H1 (cell line): ENCODE data around the gene CTNND2. TPM values are rescaled to one million over a fixed set of nuclear protein-coding genes. Genes with fewer than 3 reads are reported as not detected.

ENCODE experiments used
- CTCF ChIA-PET: fragments of 300-600 bp; sonication (Branson Sonifier 250); formaldehyde crosslinking; loops from one replicate; lab custom pipeline; 2021; ENCODE audit not compliant: partially characterized antibody; lab: Charles Lee
- POLR2A ChIA-PET: fragments of 300-600 bp; sonication (Branson Sonifier 250); formaldehyde crosslinking; loops from one replicate; lab custom pipeline; 2021; ENCODE audit warnings: inconsistent platforms; ENCODE audit not compliant: partially characterized antibody; lab: Charles Lee
- DNase-seq, 2 experiments: peaks; one replicate each; pipeline versions ENCODE4 v3.0.0 to v3.0.0-alpha.2; 2010 to 2022; ENCODE audit warnings: low spot score in 2 of 2, low read depth in 1 of 2, mixed read lengths in 1 of 2
- FAIRE-seq: peaks from 2 replicates; lab custom pipeline; 2011; peaks lifted over from hg19 to GRCh38; lab: Jason Lieb, UNC
- H2AFZ ChIP-seq: 2 replicates; pipeline ENCODE4 v1.8.1; 2012; ENCODE audit warnings: low read length, inconsistent platforms
- H2AK5ac ChIP-seq: 2 replicates; pipeline ENCODE4 v1.6.1; 2013; ENCODE audit warnings: low read depth, low read length
- H2BK120ac ChIP-seq: replicated peaks from 2 replicates; pipeline ENCODE3; 2013; ENCODE audit warnings: low read depth, low read length, inconsistent platforms
- H2BK12ac ChIP-seq: 2 replicates; pipeline ENCODE4 v1.6.1; 2013; ENCODE audit warnings: low read depth, low read length
- H2BK15ac ChIP-seq: 2 replicates; pipeline ENCODE4 v1.6.1; 2013; ENCODE audit warnings: low read length
- H2BK20ac ChIP-seq: 2 replicates; pipeline ENCODE4 v1.6.1; 2013; ENCODE audit warnings: low read length
- H2BK5ac ChIP-seq: 2 replicates; pipeline ENCODE4 v1.6.1; 2013; ENCODE audit warnings: low read depth, low read length
- H3K14ac ChIP-seq: 2 replicates; pipeline ENCODE4 v1.6.1; 2013; ENCODE audit warnings: inconsistent platforms; ENCODE audit not compliant: insufficient read length
- H3K18ac ChIP-seq: 2 replicates; pipeline ENCODE4 v1.6.1; 2013; ENCODE audit warnings: low read length; ENCODE audit errors: extremely low read depth
- H3K23ac ChIP-seq: 2 replicates; pipeline ENCODE4 v1.6.1; 2013; ENCODE audit warnings: inconsistent platforms; ENCODE audit not compliant: insufficient read length
- H3K23me2 ChIP-seq: 2 replicates; pipeline ENCODE4 v1.6.1; 2013; ENCODE audit warnings: low read depth, low read length
- H3K27ac ChIP-seq: 2 replicates; pipeline ENCODE4 v1.6.1; 2011; ENCODE audit warnings: low read depth, low read length, inconsistent platforms
- H3K27me3 ChIP-seq, 4 experiments: replicated peaks in 1 of 4; 1 replicate in 1 of 4; 2 replicates in 3 of 4; pipeline versions ENCODE4 v1.6.1 to v1.8.1; 2011 to 2013; ENCODE audit warnings: low read length in 3 of 4, mild to moderate bottlenecking in 3 of 4, inconsistent platforms in 2 of 4, mixed read lengths in 2 of 4, moderate library complexity in 1 of 4; ENCODE audit not compliant: control insufficient read depth in 3 of 4, insufficient read depth in 3 of 4; ENCODE audit errors: extremely low read depth in 1 of 4
- H3K36me3 ChIP-seq, 4 experiments: 2 replicates each; pipeline versions ENCODE4 v1.6.1 to v1.8.1; 2011 to 2013; ENCODE audit warnings: mild to moderate bottlenecking in 4 of 4, low read length in 3 of 4, moderate library complexity in 2 of 4, control low read depth in 1 of 4, inconsistent platforms in 1 of 4; ENCODE audit not compliant: insufficient read depth in 4 of 4, control insufficient read depth in 2 of 4
- H3K4ac ChIP-seq: replicated peaks from 2 replicates; pipeline ENCODE3; 2013; ENCODE audit warnings: low read length, low read depth, mixed read lengths, inconsistent platforms; ENCODE audit not compliant: insufficient read length
- H3K4me1 ChIP-seq, 4 experiments: replicated peaks in 1 of 4; 1 replicate in 1 of 4; 2 replicates in 3 of 4; pipeline versions ENCODE4 v1.6.1 to v1.8.1; 2011 to 2013; ENCODE audit warnings: low read length in 3 of 4, inconsistent platforms in 2 of 4, mixed read lengths in 1 of 4; ENCODE audit not compliant: insufficient read depth in 4 of 4, control insufficient read depth in 3 of 4
- H3K4me2 ChIP-seq, 2 experiments: 2 replicates each; pipeline versions ENCODE4 v1.6.1 to v1.8.1; 2011 to 2013; ENCODE audit warnings: low read depth in 2 of 2, low read length in 2 of 2, control low read depth in 1 of 2, inconsistent platforms in 1 of 2, mild to moderate bottlenecking in 1 of 2; ENCODE audit not compliant: insufficient read depth in 1 of 2
- H3K4me3 ChIP-seq, 4 experiments: fragments of 200-600, 300-600 bp in 1 of 4; sonication (generic), shearing (Covaris generic), sonication (Bioruptor Twin) in 1 of 4; 2 replicates each; pipeline versions ENCODE4 v1.5.1 to v1.8.1; 2011 to 2016; ENCODE audit warnings: low read length in 4 of 4, low read depth in 3 of 4, control low read depth in 2 of 4, inconsistent platforms in 2 of 4, mild to moderate bottlenecking in 2 of 4, mixed read lengths in 1 of 4, moderate library complexity in 1 of 4; ENCODE audit not compliant: insufficient read depth in 2 of 4; ENCODE audit errors: extremely low read depth in 1 of 4
- H3K56ac ChIP-seq: replicated peaks from 2 replicates; pipeline ENCODE3; 2013; ENCODE audit warnings: low read depth, mild to moderate bottlenecking, mixed read lengths, low read length, inconsistent platforms; ENCODE audit not compliant: insufficient read length
- H3K79me1 ChIP-seq: 2 replicates; pipeline ENCODE4 v1.6.1; 2013; ENCODE audit warnings: low read depth, low read length, control low read depth
- H3K79me2 ChIP-seq, 2 experiments: 2 replicates each; pipeline versions ENCODE4 v1.6.1 to v1.8.1; 2012 to 2013; ENCODE audit warnings: low read length in 2 of 2, mild to moderate bottlenecking in 2 of 2, inconsistent platforms in 1 of 2; ENCODE audit not compliant: insufficient read depth in 2 of 2, control insufficient read depth in 1 of 2
- H3K9ac ChIP-seq, 4 experiments: replicated peaks in 1 of 4; 1 replicate in 1 of 4; 2 replicates in 3 of 4; pipeline versions ENCODE4 v1.6.1 to v1.8.1; 2011 to 2013; ENCODE audit warnings: low read depth in 3 of 4, low read length in 3 of 4, control low read depth in 2 of 4, mild to moderate bottlenecking in 2 of 4, moderate library complexity in 2 of 4, inconsistent platforms in 1 of 4; ENCODE audit errors: extremely low read depth in 1 of 4
- H3K9me3 ChIP-seq, 2 experiments: 2 replicates each; pipeline versions ENCODE4 v1.6.1 to v1.8.1; 2012 to 2013; ENCODE audit warnings: mild to moderate bottlenecking in 2 of 2, moderate library complexity in 2 of 2, control low read depth in 1 of 2, inconsistent platforms in 1 of 2, low read depth in 1 of 2, low read length in 1 of 2, mixed read lengths in 1 of 2; ENCODE audit not compliant: insufficient read depth in 2 of 2
- H4K20me1 ChIP-seq, 2 experiments: replicated peaks in 1 of 2; 2 replicates each; pipeline versions ENCODE3 to v1.8.1; 2011 to 2013; ENCODE audit warnings: inconsistent platforms in 2 of 2, low read length in 2 of 2, mild to moderate bottlenecking in 1 of 2; ENCODE audit not compliant: insufficient read depth in 2 of 2, control insufficient read depth in 1 of 2
- H4K5ac ChIP-seq: 2 replicates; pipeline ENCODE4 v1.6.1; 2013; ENCODE audit warnings: low read length, low read depth, mixed read lengths, inconsistent platforms; ENCODE audit not compliant: insufficient read length
- H4K8ac ChIP-seq: 2 replicates; pipeline ENCODE4 v1.8.0; 2013; ENCODE audit warnings: mild to moderate bottlenecking, moderate library complexity, low read length, inconsistent platforms; ENCODE audit not compliant: insufficient read depth; ENCODE audit errors: extremely low read depth
- H4K91ac ChIP-seq: replicated peaks from 2 replicates; pipeline ENCODE3; 2013; ENCODE audit warnings: low read length, mixed read lengths, inconsistent platforms; ENCODE audit not compliant: insufficient read length
- CBX5 ChIP-seq: fragments of 300-800, 300-1000 bp; sonication (generic); IDR thresholded peaks from 2 replicates; pipeline ENCODE4 v1.7.1; 2016; ENCODE audit warnings: antibody characterized with exemption, low read length, low read depth
- CREB1 ChIP-seq: IDR thresholded peaks from 2 replicates; pipeline ENCODE4 v1.6.1; 2012; ENCODE audit warnings: inconsistent platforms
- HDAC2 ChIP-seq, 2 experiments: fragments of 300-600 bp in 1 of 2; sonication (generic) in 1 of 2; IDR thresholded peaks; 2 replicates each; pipeline ENCODE4 v1.6.1; 2011 to 2012; ENCODE audit warnings: low read depth in 2 of 2, low read length in 2 of 2, mild to moderate bottlenecking in 2 of 2, moderate library complexity in 2 of 2, borderline replicate concordance in 1 of 2, inconsistent platforms in 1 of 2
- SP1 ChIP-seq: IDR thresholded peaks from 2 replicates; pipeline ENCODE4 v1.6.1; 2011; ENCODE audit warnings: low read depth, low read length
- SP4 ChIP-seq: IDR thresholded peaks from 2 replicates; pipeline ENCODE4 v1.6.1; 2012; ENCODE audit warnings: low read length, inconsistent platforms
- SRF ChIP-seq: IDR thresholded peaks from 2 replicates; pipeline ENCODE4 v1.6.1; 2011; ENCODE audit warnings: mild to moderate bottlenecking, low read depth, low read length, moderate library complexity
- WGBS, 2 experiments: shearing (Covaris generic) in 1 of 2; methylation state at CpG; one replicate each; pipeline versions ENCODE4 v1.1.6 to v1.1.7; 2013 to 2015; ENCODE audit warnings: low lambda C conversion rate in 2 of 2, mixed read lengths in 2 of 2, inconsistent platforms in 1 of 2, low coverage in 1 of 2, missing lambda C conversion rate in 1 of 2; ENCODE audit not compliant: insufficient replicate concordance in 2 of 2, insufficient coverage in 1 of 2, insufficient read length in 1 of 2; ENCODE audit errors: extremely low coverage in 1 of 2, missing lambda C conversion rate in 1 of 2; 5-methylcytosine and 5-hydroxymethylcytosine counted together
- polyA plus RNA-seq, 7 experiments: library from polyadenylated mRNA; depleted of rRNA in 3 of 7; stranded (reverse) in 5 of 7; unstranded in 2 of 7; fragments of >200 nt in 5 of 7; fragments of 200-250 nt in 2 of 7; gene quantifications; 1 replicate in 5 of 7; 2 replicates in 1 of 7; 4 replicates in 1 of 7; pipeline versions ENCODE4 v1.2.1 to v1.2.3, GENCODE V29; 2011 to 2013; ENCODE audit warnings: missing spikeins in 2 of 7, mixed read lengths in 2 of 7
- total RNA-seq: library from RNA; stranded (reverse); fragmentation: NEBNext Ultra II Directional; extraction: Animal tissue kit (Norgen Biotek cat#: 25700); gene quantifications from 2 replicates; pipeline ENCODE4 v1.2.1, GENCODE V29; 2021

The CTNND2 gene
- total and polyA plus RNA-seq, 2 of the 8 experiments (the other 6 are each of a cell fraction or from before 2014, with no cell fraction given) = 7.4 to 14.2 TPM

GRCh38 chr5:11037080-11037479 is 867.2 kb downstream of the CTNND2 start:
- H3K4me3 ChIP-seq = no peak overlapping the region
- FAIRE-seq = no peak
- no peak for DNase-seq
- no peak overlapping the region for H2BK15ac ChIP-seq
- no peak overlapping the region for H2BK5ac ChIP-seq
- H3K27me3 ChIP-seq = no peaks in the 10 kb centered on the region
- H4K91ac ChIP-seq = no peak overlapping the region
- H3K27ac ChIP-seq = no peak overlapping the region
- H2BK120ac ChIP-seq = no peak overlapping the region
- no peak overlapping the region for H4K8ac ChIP-seq
- H3K9me3 ChIP-seq = no peaks in the 10 kb centered on the region
- H2BK20ac ChIP-seq = no peak overlapping the region
- H4K5ac ChIP-seq = no peak overlapping the region
- no peaks in the 10 kb centered on the region for H4K20me1 ChIP-seq
- H3K79me2 ChIP-seq = no peaks in the 10 kb centered on the region
- H3K4ac ChIP-seq = no peak overlapping the region
- no peaks in the 10 kb centered on the region for H3K4me1 ChIP-seq
- ChIA-PET POLR2A (no interaction called here), CTCF (interaction anchor here (1.2 to 1.9 kb wide), 2 partner anchors 10 to 25 kb away, joined by 3 to 6 read pairs; no protein-coding TSS in a partner anchor)
- H2AK5ac ChIP-seq = no peak overlapping the region
- no peak overlapping the region for H3K56ac ChIP-seq
- H3K23me2 ChIP-seq = no peaks in the 10 kb centered on the region
- no peak overlapping the region for H3K14ac ChIP-seq
- H2BK12ac ChIP-seq = no peak overlapping the region
- 93% methylated on average over 6 of the region's 6 CpGs; no CpG with 5 or more reads in 1 of the 2 experiments for WGBS, 2 experiments
- no peak overlapping the region for H3K18ac ChIP-seq
- H3K23ac ChIP-seq = no peak overlapping the region
- no peak overlapping the region for H3K4me2 ChIP-seq
- no peaks in the 10 kb centered on the region for H3K36me3 ChIP-seq
- no peaks in the 10 kb centered on the region for H3K79me1 ChIP-seq
- no peak overlapping the region for H2AFZ ChIP-seq
- no peak overlapping the region for H3K9ac ChIP-seq
- TF ChIP-seq SP1 (no peak), HDAC2 (IDR thresholded peaks at IDR 0.05; ENCODE audit: borderline replicate concordance in 1 of 2, low read depth in 2 of 2, low read length in 2 of 2) (no peak), SP4 (no peak), SRF (no peak), CBX5 (no peak), CREB1 (no peak)
